Measurements from ENCODE around the gene UBE2J2.

DNA sequence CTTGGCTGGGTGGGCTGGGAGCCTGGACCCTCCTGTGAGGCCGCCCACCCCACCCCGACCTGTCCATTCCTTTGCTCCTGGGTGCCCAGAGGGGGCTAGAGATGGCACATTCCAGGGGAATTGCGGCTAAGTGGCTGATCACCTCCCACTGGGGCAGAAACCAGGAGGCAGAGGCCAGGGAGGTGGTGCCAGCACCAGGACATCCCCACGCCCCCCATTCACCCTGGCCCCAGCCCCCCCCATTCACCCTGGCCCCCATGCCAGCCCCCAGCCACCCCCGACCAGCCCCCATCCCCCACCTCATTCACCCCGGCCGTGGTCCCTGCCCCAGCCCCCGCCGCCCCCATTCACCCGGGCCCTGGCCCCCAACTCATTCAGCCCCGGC lies 33.3 kb downstream of the UBE2J2 start:
- TF ChIP-seq, protein P1, sequence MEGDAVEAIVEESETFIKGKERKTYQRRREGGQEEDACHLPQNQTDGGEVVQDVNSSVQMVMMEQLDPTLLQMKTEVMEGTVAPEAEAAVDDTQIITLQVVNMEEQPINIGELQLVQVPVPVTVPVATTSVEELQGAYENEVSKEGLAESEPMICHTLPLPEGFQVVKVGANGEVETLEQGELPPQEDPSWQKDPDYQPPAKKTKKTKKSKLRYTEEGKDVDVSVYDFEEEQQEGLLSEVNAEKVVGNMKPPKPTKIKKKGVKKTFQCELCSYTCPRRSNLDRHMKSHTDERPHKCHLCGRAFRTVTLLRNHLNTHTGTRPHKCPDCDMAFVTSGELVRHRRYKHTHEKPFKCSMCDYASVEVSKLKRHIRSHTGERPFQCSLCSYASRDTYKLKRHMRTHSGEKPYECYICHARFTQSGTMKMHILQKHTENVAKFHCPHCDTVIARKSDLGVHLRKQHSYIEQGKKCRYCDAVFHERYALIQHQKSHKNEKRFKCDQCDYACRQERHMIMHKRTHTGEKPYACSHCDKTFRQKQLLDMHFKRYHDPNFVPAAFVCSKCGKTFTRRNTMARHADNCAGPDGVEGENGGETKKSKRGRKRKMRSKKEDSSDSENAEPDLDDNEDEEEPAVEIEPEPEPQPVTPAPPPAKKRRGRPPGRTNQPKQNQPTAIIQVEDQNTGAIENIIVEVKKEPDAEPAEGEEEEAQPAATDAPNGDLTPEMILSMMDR (conservative IDR thresholded peaks at IDR 0.05; ENCODE audit: low read depth, low read length), result no peak
- TF ChIP-seq EZH2 (IDR thresholded peaks at IDR 0.05; ENCODE audit: low read length, unreplicated experiment), result no peak
- no peak for TF ChIP-seq EZH2phosphoT487 (IDR thresholded peaks at IDR 0.05; ENCODE audit: borderline replicate concordance, low read length)

Data from PC-3 (cell line).